ENCODE results near the gene GPR137. TPM values are rescaled to one million over a fixed set of nuclear protein-coding genes. Genes with fewer than 3 reads are reported as not detected.

GPR137 gene
- total RNA-seq, 2 experiments from 2014 or later: 18.3 to 52.3 TPM

GRCh38 chr11:64268893-64269539 lies 16.6 kb upstream of the GPR137 start:
- Histone ChIP-seq H3K4me2 (ENCODE audit: low read length) (peak overlapping the region; percentile 74), H2AFZ (ENCODE audit: low read length) (peak overlapping the region; percentile 63), H3K9me2 (ENCODE audit: insufficient read depth, low read length) (no peaks in the 10 kb centered on the region), H3K4me1 (ENCODE audit: insufficient read depth, low read length, poor library complexity, severe bottlenecking) (peaks cover 27% of the 10 kb centered on the region), H3K9me3 (ENCODE audit: low read length) (no peaks in the 10 kb centered on the region), H3K4me3 (ENCODE audit: low read depth, low read length, poor library complexity, severe bottlenecking) (peak overlapping the region; percentile 86), H3K79me2 (ENCODE audit: insufficient read depth, low read depth, low read length) (peaks cover 11% of the 10 kb centered on the region; the same call in 1 of the 2 replicates), H4K20me1 (ENCODE audit: insufficient read depth, low read length) (no peaks in the 10 kb centered on the region), H3K36me3 (ENCODE audit: insufficient read depth, low read length) (no peaks in the 10 kb centered on the region), H3K27ac (ENCODE audit: low read depth, low read length, poor library complexity, severe bottlenecking) (peak overlapping the region; percentile 91)
- CTCF ChIA-PET (ENCODE audit: unreplicated experiment): interaction anchor here (0.5 kb wide), 1 partner anchor 20 kb away, joined by 7 read pairs; no protein-coding TSS in a partner anchor
- intact Hi-C loops (cut with micrococcal nuclease; ENCODE audit: unreplicated experiment): loop anchor here (1.0 kb wide), 4 partner anchors 18 to 65 kb away; partner anchors contain the start of genes NUDT22, PLCB3, PPP1R14B and TRPT1
- POLR2A ChIA-PET: interaction anchor here (0.9 to 1.5 kb wide), 2 partner anchors 48 to 63 kb away, joined by 3 to 5 read pairs; partner anchors contain the start of gene TRMT112
- DNase-seq (ENCODE audit: low spot score): peak; percentile 70
- peak; percentile 60; the same call in 1 of the 2 replicates for TF ChIP-seq CTCF (conservative IDR thresholded peaks at IDR 0.05; ENCODE audit: low read length)
- no peak for TF ChIP-seq EZH2phosphoT487 (IDR thresholded peaks at IDR 0.05; ENCODE audit: borderline replicate concordance, low read depth, low read length)
- BruUV-seq (replicated peaks): no TSS peak

GRCh38 chr11:64269540-64270220 lies 16.0 kb upstream of the GPR137 start:
- Histone ChIP-seq H3K4me1 (ENCODE audit: insufficient read depth, low read length, poor library complexity, severe bottlenecking) (peaks cover 27% of the 10 kb centered on the region), H4K20me1 (ENCODE audit: insufficient read depth, low read length) (no peaks in the 10 kb centered on the region), H3K79me2 (ENCODE audit: insufficient read depth, low read depth, low read length) (peaks cover 11% of the 10 kb centered on the region; the same call in 1 of the 2 replicates), H3K4me3 (ENCODE audit: low read depth, low read length, poor library complexity, severe bottlenecking) (peak overlapping the region; percentile 86), H3K9me2 (ENCODE audit: insufficient read depth, low read length) (no peaks in the 10 kb centered on the region), H3K27ac (ENCODE audit: low read depth, low read length, poor library complexity, severe bottlenecking) (peak overlapping the region; percentile 91), H3K36me3 (ENCODE audit: insufficient read depth, low read length) (no peaks in the 10 kb centered on the region), H3K4me2 (ENCODE audit: low read length) (peak overlapping the region; percentile 75), H3K9me3 (ENCODE audit: low read length) (no peaks in the 10 kb centered on the region), H2AFZ (ENCODE audit: low read length) (peak overlapping the region; percentile 63)
- peak; percentile 100 for DNase-seq (ENCODE audit: low spot score)
- BruUV-seq (replicated peaks): TSS peak; percentile 80
- intact Hi-C loops (cut with micrococcal nuclease; ENCODE audit: unreplicated experiment): loop anchor here (1.0 to 2.0 kb wide), 5 partner anchors 18 to 71 kb away; partner anchors contain the start of genes CCDC88B, NUDT22, PLCB3 and PPP1R14B
- TF ChIP-seq CTCF (conservative IDR thresholded peaks at IDR 0.05; ENCODE audit: low read length): peak; percentile 37
- no peak for TF ChIP-seq EZH2phosphoT487 (IDR thresholded peaks at IDR 0.05; ENCODE audit: borderline replicate concordance, low read depth, low read length)
- ChIA-PET POLR2A (interaction anchor here (0.9 to 1.5 kb wide), 5 partner anchors 13 to 64 kb away, joined by 3 to 5 read pairs (median 4); partner anchors contain the start of gene TRMT112), CTCF (ENCODE audit: unreplicated experiment) (no interaction called here)

Measured in OCI-LY7 (cell line).